Activated CD8-positive, alpha-beta memory T cell treated with anti-CD3 and anti-CD28 coated beads, Interleukin-2, amount 50 U/mL, for 4 hours (primary cell): Measurements from ENCODE around the gene ACSL3.
"Not testable (repeated sequence)": the region's sequence is repeated elsewhere in the genome, so short reads cannot be mapped to it uniquely, and the experiment has no call there.

Source experiments
- DNase-seq: peaks from one replicate; pipeline ENCODE4 v3.0.0-alpha.2; 2020

The ACSL3 gene

DNA sequence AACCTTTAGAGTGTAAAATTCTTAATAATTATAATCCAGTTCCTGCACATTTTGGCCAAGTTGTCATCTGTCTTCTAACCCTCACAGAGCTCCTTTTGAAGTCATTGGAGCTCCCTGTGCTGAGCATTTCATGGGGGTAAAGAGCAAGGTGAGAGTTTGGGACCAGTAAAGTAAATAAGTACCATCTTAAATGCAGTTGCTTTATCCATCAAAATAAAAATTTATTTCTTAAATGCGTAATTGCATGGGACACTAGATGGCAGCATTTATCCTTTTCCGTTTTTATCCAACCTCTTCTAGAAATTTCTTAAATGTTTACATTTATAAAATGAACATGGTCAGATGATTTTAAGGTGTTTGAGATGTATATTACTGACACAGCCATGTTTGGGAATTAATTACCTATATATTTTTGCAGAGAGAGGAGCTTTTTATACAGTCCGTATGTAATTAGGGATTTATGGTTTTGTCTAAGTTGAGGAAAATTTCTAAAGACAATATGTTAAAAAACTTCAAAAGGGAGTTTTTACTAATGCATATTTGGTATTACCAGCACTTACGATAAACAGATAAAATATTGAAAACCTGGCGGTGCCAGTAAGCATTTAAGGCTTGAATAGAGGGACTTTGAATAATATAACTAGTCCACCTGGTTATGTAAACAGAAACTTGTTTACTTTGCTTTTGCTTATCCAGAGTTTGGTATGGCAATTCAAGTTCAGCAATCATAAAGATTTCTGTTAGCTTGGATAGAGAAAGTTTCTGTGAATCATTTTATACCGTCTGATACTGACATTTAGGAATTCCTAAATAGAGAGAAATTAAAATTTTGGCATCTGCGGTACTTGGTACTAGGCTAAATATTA is 54.5 kb downstream of the ACSL3 start:
- DNase-seq, result no peak

DNA sequence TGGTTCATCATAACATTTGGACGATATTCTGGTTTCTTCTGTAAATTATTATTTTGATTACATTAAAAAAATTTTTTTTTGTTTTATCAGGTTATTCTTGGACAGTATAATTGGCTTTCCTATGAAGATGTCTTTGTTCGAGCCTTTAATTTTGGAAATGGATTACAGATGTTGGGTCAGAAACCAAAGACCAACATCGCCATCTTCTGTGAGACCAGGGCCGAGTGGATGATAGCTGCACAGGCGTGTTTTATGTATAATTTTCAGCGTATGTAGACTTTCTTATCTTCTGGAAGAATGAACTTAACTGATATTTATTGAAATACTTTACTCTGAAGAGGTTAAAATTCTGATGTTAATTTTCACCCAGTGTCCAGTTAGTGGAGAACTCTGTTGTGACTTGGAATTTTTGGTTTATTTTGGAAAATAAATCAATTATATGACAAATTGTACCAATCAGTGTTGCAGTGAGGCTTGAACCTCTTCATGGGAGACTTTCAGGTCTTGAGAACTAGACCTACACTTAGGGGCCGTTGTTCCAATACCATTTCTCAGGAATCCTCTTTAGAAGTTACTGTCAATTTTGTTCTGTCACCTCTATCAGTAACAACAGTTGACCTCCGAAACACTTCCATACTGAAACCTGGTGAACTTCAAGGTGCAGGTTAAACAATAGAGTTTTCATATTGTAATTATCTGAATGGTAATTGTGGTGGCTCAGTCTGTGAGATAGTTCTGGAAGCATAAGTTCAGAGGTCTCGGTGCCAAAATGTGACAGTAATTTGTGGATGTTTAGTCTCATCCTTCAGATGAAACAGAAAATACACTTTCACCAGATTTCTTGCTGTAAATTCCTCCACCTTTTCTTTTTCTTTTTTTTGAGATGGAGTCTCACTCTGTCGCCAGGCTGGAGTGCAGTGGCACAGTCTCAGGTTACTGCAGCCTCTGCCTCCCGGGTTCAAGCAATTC is 55.7 kb downstream of the ACSL3 start:
- no peak for DNase-seq

DNA sequence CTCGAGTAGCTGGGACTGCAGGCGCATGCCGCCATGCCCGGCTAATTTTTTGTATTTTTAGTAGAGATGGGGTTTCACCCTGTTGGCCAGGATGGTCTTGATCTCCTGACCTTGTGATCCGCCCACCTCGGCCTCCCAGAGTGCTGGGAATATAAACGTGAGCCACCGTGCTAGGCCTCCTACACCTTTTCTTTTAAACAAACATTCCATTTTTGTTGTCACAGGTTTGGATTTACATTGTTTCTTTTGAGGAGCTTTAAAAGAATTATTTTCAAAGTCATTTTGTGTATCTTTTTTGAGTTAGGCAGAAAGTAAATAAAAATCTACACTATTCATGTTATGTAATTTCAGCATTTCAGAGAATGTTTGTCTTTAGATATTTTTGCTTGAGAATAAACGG is 56.4 kb downstream of the ACSL3 start:
- not testable (repeated sequence) for DNase-seq

DNA sequence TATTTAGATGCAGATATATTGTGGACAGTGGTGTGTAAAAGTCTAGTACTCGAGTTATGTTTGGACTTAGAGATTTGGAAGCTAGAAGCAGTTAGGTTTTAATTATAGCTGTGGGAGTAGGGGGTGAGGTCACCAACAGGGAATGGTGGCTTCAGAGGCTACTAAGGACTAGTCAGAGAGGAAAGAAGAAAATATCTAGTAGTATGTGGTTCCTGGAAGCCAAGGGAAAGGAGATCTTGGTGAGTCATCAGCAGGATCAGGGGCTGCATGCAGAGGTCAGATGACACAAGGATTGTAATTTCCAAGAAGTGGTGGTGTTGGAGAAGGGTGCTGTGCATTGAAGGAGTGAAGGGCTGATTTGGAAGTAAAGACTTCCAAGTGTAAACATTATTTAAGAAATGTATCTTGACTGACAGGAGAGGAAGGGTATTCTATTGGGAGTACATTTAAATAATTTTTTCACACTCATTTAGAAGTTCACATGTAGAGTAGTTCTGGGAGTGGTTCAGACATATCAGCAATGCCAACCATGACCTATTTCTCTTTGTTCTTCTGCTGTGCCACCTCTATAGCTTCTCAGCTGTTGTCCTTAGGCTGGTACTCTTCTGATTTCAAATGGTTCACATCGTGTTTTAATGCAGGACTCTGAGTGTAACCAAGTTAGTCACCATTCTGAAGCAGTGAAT is 59.1 kb downstream of the ACSL3 start:
- DNase-seq, result no peak

DNA sequence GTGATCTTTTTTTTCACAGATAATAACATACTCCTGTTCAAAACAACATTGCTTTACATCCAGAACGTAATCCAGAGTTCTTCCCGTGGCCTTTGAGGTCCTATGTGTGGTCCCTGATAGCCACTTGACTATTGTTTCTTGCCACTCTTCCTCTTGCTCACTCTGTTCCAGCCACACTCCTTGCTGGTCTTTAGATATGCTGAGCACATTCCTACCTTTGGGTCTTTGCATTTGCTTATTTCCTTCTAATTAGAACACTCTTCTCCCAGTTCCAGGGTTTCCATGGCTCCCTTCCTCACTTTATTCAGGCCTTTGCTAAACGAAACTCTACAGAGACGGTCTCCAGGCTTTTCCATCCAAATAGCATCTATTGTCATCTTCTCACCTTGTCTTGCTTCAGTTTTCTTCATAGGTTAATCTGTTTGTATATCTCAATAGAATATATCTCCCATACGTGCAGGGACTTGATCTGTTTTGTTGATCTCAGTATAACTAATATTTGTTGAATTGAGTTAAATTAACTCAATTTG is 59.9 kb downstream of the ACSL3 start:
- no peak for DNase-seq

DNA sequence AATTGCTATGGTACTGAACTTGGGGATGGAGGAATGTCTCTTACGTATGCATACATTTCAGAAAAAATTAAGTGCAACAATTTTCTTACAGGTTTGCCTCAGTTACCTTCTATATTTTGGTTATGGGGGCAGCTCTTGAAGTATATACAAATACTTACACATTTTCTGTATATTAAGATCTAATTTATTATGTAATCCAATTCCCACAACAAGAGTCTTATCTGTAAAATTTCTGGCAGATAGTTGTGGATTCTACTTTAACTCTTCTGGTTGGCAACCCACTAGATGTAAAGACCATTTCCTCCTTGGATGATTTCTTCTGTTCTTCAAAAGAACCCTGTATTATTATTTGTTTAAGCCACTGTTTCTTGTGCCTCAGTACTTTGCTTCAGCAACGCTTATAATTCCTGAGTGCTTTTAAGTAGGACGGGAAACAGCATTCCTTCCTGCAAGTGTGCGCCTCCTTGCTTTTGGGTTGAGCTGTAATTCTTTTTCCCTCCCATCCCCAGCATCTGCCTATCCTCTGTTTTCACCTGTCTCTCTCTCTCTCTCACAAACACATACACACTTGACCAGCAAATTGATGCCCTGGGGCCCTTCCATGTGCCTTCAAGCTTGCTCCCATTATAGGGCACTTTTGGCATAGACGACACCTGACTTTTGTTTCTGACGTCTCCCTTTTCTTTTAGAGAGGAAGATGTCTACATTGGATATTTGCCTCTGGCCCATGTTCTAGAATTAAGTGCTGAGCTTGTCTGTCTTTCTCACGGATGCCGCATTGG is 61.4 kb downstream of the ACSL3 start:
- no peak for DNase-seq

DNA sequence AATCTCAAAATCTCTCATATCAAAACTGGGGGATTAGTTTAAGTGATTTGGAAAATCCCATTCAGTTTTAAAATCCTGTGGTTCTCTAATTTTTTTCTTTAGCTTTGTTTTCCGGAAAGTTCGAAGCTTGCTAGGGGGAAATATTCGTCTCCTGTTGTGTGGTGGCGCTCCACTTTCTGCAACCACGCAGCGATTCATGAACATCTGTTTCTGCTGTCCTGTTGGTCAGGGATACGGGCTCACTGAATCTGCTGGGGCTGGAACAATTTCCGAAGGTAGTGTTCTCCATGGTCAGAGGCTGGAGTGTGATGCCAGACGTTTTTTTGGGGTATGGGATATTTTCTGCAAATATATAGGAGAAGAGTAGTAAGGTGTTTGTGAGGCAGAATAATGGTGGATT is 66.1 kb downstream of the ACSL3 start:
- DNase-seq, result no peak

DNA sequence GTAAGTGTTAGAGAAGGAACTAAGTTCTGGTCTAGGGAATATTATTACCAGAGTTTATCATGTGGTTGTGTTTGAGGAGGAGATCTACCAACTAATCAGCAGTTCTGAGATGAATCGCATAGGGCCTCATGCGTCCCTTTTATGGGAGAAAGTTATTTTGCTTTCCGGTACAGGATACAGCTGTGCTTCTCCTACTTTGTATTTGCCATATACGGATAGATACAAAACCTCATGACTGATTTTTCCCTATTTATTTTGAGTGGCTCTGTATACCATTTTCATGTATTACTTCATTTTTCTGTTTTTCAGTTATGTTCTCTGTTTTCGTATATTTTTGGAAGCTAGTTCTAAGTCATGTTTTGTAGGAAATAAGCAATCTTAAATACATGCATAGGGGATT is 66.8 kb downstream of the ACSL3 start:
- no peak for DNase-seq

DNA sequence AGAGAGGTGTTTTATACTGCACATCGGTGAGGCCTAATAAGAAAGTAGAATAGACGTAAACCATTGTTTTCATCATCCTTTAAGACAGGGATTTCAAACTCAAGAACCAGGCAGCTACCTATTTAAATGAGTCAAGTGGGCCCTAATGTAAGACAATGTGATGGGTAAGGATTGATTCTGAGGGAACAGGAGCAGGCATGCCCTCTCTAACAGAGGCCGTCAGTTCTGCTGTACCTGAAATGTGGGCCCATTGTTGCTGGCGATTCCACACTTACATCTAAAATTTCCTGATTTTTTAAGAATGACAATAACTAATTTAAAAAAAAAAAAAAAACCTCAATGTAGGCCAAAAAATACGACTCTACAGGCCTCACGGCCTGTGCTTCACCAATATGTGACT is 67.5 kb downstream of the ACSL3 start:
- DNase-seq, result no peak

DNA sequence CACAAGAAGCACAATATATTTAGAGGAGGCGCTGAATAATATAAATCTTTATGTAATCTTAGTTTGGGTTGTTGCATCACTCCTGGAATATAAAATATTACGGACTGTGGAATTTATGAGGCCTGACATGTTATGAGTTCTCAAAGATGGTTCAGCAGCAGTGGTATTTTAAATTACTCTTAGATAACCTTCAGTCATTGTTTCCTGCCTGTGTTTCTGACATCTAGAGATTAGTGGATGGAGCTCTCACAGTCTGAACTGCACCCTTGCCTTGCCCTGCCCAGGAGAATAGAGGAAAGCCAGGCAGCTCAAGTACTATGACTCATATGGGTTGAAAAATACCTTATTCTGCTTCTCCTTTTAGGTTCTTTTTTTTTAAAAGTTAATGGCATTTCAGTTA is 70.0 kb downstream of the ACSL3 start:
- no peak for DNase-seq

DNA sequence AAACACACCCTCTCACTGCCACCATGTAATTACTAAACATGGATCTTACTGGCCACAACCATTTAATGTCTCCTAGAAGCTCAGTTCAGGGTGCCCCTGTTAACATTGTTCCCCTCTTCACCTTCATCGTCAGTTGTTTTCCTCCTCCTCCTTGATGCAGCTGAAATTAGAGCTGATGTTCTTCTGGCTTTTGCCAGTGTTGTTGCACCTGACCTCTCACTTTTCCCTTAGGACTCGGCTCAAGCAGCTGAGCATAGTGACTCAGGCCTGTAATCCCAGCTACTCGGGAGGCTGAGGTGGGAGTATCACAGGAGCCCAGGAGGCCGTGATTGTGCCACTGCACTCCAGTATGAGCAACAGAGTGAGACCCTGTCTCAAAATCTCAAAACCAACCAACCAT is 70.8 kb downstream of the ACSL3 start:
- no peak for DNase-seq

DNA sequence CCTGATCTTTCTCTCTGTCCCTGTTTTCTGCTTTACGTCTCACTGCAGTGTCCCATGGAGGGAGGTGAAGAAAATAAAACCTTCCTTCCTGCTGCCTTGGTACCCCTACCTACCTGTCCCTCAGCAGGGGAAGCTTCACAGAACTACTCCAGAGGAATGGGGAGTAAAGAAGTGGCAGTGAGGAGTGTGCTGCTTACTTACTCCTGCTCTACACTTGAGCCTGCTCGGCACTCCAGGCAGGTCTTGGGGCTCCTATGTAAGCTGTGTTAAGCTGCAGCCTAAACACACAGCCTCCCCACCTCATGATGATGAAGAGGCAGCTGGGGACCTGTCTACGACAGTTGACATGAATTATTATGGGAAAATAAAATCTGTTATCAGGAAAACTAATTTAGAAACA is 72.6 kb downstream of the ACSL3 start:
- DNase-seq, result no peak

DNA sequence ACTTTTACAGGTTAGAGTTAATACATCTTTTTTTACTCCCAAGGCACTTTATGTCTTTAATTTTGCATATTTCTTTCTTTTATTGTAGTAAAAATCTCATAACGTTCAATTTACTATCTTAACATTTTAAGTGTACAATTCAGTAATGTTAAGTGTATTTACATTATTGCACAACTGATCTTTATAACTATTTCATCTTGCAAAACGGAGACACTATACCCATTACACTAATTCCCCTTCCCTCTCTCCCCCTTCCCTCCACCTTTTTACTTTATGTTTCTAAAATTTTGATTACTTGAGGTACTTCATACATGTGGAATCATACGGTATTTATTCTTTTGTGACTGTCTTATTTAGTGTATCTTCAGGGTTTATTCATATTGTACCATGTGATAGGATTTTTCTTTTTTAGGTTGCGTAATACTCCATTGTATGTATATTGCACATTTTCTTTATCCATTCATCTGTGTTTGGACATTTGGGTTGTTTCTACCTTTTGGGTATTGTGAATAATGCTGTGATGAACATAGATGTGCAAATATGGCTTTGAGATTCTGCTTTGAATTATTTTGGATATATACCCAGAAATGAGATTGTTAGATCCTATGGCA is 75.0 kb downstream of the ACSL3 start:
- no peak for DNase-seq

DNA sequence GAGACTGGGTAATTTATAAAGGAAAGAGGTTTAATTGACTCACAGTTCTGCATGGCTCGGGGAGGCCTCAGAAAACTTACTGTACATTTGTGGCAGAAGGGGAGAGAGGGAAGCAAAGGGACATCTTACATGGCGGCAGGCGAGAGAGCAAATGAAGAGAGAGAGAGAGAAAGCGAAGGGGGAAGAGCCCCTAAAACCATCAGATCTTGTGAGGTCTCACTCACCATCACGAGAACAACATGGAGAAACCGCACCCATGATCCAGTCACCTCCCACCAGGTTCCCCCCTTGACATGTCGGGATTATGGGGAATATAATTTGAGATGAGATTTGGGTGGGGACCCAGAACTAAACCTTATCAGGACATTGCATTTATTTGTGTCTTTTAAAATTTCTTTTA is 75.9 kb downstream of the ACSL3 start:
- no peak for DNase-seq

DNA sequence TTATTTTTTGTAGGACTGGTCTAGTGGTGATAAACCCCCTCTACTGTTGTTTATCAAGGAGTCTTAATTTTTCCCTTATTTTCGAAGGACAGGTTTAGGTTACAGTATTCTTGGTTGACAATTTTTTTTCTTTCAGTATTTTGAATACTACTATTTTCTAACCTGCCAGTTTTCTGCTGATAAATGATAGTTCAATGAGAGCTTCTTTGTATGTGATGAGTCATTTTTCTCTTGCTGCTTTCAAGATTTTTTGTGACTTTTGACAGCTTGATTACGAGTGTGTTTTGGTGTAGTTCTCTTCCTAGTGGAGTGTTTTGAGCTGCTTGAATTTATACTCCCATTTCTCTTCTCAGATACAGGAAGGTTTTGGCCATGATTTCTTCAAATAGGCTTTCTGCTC is 77.5 kb downstream of the ACSL3 start:
- no peak for DNase-seq

DNA sequence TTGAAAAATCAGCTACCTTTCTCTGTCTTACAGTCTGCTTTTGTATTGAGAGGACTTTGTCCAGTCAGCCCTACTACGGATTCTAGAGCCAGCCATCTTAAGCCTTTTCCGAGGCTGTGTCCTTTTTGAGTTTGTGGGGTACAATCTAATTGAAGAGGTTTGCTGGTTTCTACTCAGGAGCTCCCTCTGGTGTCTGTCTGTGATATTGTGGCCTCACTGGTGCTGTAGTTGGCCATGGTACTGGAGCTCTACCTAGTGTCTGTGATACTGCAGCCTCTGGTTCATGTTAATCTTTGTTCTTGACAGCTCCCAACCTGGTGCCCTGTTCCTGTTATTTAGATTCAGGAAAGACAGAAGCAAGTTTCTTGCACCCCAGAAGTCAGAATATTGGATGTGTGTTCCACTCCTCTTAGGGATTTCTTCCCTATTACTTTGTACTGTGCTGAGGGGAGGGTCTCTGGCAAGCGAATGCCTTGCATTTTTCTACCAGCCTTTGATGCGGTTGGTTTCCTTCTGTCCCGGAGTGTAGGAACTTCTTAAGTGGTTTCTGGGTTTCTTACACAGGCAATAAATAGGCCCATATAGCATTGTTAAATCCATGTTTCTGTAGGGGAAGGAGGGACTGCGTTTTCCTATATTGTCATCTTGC is 78.5 kb downstream of the ACSL3 start:
- peak; percentile 46 for DNase-seq

DNA sequence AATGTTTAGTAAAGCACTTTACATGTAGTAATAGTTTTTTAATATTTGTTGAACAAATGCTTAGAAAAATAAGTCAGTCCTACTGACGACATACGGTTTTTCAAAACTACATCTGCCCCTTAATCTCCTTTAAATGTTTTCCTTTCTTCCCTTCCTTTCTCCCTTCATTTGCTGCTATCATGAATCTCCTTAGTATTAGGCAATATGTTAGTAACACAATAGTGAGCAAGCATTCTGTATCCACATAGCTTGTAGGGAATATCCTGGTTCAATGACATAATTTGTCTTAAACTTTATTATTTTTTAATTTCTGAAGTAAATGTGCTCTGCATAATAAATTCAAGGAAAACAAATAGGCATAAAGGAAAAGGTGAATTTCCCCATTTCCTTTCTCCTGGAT is 79.1 kb downstream of the ACSL3 start:
- no peak for DNase-seq

DNA sequence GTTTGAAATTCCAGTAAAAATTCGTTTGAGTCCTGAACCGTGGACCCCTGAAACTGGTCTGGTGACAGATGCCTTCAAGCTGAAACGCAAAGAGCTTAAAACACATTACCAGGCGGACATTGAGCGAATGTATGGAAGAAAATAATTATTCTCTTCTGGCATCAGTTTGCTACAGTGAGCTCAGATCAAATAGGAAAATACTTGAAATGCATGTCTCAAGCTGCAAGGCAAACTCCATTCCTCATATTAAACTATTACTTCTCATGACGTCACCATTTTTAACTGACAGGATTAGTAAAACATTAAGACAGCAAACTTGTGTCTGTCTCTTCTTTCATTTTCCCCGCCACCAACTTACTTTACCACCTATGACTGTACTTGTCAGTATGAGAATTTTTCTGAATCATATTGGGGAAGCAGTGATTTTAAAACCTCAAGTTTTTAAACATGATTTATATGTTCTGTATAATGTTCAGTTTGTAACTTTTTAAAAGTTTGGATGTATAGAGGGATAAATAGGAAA is 80.7 kb downstream of the ACSL3 start:
- no peak for DNase-seq

DNA sequence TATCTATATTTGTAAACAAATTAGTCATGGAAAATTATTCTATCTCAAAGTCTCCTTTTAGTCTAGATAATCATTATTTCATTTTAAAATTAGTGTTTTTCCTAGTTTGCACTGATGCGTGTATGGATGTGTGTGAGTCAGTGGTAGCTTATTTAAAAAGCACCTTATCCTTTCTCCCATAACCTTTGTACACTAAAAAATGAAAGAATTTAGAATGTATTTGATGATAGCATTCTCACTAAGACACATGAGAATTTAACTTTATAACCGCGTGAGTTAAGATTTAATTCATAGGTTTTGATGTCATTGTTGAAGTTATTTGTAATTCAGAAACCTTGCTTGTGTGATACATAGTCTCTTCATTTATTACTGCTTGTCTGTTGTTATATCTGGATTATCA is 81.7 kb downstream of the ACSL3 start:
- no peak for DNase-seq

DNA sequence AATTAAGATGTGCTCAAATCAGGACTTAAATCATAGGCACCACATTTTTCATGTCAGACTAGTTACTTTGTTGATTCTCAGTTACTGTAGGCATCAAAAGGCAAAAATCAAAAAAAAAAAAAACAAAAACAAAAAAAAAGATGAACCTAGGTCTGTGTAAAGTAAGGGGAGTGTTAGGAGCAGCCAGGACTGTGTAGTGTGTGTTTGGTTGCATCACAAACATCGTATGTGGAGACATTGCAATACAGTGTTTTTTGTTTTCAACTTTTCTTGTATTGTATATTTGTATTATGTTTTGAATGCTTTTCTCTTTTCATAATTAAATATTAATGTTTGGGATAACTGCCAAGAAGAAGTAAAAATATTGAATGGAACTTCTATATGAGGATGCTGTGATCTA is 82.1 kb downstream of the ACSL3 start:
- DNase-seq, result no peak

DNA sequence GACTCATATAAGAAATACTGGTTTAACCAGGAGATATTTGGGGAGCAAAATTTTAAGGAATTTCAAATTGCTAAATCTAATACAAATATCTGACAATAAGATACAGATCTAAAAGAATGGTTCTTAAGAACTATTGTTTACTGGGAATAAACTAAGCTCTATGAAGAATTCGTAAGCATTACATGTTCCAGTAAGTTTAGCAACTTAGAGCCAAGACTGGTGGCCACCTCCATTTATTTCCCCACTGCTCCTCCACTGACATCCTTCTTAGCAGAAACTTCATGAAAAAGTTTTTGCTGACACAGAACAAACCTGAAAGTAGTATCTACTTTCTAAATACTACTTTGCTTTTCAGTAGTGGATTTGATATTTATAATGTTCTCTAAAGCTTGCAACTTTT is 83.0 kb downstream of the ACSL3 start:
- no peak for DNase-seq
